GM12875 (cell line): ENCODE data around the gene ME3.

Experiments
- H3K4me3 ChIP-seq: one replicate; pipeline ENCODE4 v1.5.1; 2011; ENCODE audit warnings: low read depth, low read length, control low read depth
- TF ChIP-seq, protein P1 (sequence below): IDR thresholded peaks from 2 replicates; pipeline ENCODE4 v1.5.1; 2011; ENCODE audit warnings: low read depth, mild to moderate bottlenecking, control low read depth, inconsistent platforms, low read length, moderate library complexity, borderline replicate concordance; ENCODE audit not compliant: insufficient read depth

The ME3 gene

DNA sequence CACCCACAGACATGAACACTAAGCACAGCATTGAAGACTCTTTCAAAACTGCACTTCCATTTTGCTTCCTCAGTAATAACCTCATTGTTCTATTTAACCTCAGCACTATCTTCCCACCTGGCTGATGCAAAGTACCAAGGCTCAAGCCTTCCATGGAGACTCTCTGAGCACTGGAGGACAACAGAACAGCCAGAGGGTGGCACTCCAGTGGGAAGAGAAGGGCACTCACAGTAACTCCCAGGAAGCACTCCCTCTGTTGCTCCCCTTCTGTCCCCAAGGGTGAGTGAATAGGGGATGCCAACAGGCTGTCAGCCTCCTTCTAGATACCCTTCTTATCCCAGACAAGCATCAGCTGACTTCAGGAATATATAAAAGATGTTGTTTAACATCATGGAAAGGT lies 3.5 kb downstream of the ME3 start:
- no peak overlapping the region for H3K4me3 ChIP-seq
- TF ChIP-seq, protein P1, sequence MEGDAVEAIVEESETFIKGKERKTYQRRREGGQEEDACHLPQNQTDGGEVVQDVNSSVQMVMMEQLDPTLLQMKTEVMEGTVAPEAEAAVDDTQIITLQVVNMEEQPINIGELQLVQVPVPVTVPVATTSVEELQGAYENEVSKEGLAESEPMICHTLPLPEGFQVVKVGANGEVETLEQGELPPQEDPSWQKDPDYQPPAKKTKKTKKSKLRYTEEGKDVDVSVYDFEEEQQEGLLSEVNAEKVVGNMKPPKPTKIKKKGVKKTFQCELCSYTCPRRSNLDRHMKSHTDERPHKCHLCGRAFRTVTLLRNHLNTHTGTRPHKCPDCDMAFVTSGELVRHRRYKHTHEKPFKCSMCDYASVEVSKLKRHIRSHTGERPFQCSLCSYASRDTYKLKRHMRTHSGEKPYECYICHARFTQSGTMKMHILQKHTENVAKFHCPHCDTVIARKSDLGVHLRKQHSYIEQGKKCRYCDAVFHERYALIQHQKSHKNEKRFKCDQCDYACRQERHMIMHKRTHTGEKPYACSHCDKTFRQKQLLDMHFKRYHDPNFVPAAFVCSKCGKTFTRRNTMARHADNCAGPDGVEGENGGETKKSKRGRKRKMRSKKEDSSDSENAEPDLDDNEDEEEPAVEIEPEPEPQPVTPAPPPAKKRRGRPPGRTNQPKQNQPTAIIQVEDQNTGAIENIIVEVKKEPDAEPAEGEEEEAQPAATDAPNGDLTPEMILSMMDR: no peak

DNA sequence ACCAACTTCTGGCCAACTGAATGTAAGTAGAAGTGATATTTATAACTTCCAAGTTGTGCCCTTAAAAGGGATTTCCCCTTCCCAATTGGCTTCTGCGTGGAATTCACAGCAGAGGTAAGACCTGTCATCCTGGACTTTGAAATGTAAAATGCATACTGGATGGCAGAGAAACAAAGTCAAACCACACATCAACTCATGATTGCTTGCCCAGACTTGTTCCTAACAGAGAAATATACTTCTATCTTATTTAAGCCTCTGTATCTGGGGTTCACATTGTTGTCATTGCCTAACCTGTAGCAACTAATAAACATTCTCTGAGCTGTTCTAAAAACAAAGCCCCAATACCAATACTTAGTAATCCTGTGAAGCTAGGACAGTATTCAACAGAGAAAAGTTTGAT lies 6.2 kb downstream of the ME3 start:
- TF ChIP-seq, protein P1: no peak
- H3K4me3 ChIP-seq: no peak overlapping the region

DNA sequence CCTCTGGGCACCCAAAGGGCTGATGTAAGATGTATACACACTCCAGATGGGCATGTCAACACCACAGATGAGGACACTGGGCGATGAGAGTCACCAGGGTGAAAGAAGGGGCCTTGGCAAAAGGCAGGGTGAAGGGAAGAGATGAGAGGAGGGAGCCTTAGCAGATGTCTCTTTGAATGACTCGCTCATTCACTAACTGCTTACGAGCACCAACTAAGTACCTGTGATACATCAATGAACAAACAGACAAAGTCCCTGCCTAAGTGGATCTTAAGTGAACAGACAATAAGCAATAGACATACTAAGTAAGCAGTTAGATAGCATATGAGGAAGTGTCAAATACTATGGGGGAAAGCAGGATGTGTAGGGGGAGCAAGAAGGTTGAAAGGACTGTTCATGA lies 7.5 kb downstream of the ME3 start:
- no peak overlapping the region for H3K4me3 ChIP-seq
- TF ChIP-seq, protein P1: no peak

DNA sequence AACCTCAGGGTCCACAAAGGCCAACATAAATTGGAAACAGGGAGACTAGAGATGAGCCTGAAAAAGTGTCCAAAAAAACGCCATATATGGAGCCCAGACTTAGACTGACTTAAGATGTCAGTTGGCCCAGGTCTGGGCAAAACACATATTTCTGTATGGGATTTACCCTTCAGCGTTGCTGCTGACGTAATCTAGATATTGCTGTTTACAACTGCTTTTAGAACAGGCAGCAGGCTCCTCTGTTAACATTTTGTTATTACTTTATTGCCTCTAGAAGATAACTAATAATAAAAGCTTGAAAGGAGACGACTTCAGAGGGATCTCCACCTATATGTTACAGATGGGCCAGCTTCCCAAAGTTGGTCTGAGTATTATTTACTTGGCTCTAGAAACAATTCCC lies 8.7 kb downstream of the ME3 start:
- TF ChIP-seq, protein P1: no peak
- no peak overlapping the region for H3K4me3 ChIP-seq

DNA sequence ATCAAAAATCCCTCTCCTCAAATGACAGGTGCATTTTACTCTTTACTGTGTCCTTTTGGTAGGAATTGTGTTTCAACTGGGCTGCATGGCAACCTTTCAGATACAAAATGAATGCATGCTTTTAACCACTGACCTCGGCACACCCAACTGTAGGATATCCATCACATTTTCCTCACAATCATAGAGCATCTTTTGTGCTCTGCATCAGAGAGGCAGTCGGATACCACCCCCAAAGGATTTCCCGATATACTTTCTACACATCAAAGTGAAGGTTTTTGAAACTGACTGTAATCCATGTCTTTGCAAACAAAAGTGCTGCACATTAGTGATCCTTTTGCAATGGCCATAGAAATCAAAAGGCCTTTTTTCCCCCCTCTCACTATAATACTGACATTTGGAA lies 9.1 kb downstream of the ME3 start:
- no peak overlapping the region for H3K4me3 ChIP-seq
- TF ChIP-seq, protein P1: no peak

DNA sequence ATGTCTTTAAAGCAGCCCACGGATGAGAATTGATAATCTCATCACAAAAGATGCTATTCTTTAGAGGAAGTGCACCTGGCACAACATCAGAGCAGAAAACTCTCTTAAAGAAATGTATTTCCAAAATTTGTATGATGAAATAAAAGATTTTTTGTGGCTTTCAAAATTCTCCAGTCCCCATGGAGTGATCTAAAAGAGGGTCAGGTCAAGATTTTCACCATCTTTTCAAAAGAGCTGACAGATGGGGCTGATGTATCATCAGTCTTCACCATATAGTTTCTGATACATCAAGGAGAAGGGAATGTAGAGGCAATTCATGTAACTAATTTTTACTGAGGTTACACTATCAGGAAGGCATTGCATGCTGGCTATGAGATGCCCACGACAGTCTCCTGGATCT lies 11.7 kb downstream of the ME3 start:
- TF ChIP-seq, protein P1: no peak
- no peak overlapping the region for H3K4me3 ChIP-seq

DNA sequence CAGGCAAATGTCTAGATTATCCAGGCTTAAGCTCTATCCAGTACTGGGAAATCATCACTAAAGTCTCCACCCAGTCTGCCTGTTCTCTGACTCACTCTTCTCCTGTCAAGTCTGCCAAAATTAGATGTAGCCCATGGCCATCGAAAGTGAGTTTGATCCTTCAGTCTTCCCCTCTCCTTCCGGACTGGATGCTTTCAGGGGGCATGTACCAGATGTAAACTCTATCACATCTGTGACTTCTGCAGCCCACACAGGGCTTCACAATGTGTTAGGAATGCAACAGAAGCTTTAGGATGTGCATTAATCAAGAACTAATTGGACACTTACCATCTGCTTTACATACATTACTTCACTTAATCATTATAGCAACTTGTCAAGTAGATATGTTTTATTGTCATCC lies 12.3 kb downstream of the ME3 start:
- TF ChIP-seq, protein P1: no peak
- H3K4me3 ChIP-seq: no peak overlapping the region
